ENCODE data around the gene OSBP2.
"Not testable (repeated sequence)": the region's sequence is repeated elsewhere in the genome, so short reads cannot be mapped to it uniquely, and the experiment has no call there.

Gene OSBP2

GRCh38 chr22:30676565-30676964 lies 18.1 kb upstream of the OSBP2 start:
- DNase-seq (ENCODE audit: low spot score) = not testable (repeated sequence)

DNA sequence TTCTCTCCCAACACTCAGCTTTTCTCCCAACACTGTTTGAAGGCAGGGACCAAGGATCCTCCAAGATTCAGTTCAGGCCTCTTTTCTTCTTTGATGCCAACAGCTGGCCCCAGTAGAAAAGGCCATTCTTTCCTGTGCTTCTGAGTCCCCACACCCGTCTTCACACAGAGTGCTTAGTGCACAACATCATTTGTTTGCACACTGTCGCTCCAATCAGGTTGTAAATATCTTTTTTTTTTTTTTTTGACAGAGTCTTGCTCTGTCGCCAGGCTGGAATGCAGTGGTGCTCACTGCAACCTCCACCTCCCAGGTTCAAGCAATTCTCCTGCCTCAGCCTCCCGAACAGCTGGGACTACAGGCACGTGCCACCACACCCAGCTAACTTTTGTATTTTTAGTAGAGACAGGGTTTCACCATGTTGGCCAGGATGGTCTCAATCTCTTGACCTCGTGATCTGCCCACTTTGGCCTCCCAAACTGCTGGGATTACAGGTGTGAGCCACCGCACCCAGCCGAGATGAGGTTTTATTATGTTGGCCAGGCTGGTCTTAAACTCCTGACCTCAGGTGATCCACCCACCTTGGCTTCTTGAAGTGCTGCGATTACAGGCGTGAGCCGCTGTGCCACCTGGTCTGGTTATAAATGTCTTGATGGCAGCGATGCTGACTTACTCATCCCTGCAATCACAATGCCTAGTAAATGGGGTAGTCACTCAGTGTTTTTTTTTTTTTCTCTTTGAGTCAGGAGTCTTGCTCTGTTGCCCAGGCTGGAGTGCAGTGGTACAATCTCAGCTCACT lies 14.6 kb upstream of the OSBP2 start:
- not testable (repeated sequence) for DNase-seq (ENCODE audit: low spot score)

DNA sequence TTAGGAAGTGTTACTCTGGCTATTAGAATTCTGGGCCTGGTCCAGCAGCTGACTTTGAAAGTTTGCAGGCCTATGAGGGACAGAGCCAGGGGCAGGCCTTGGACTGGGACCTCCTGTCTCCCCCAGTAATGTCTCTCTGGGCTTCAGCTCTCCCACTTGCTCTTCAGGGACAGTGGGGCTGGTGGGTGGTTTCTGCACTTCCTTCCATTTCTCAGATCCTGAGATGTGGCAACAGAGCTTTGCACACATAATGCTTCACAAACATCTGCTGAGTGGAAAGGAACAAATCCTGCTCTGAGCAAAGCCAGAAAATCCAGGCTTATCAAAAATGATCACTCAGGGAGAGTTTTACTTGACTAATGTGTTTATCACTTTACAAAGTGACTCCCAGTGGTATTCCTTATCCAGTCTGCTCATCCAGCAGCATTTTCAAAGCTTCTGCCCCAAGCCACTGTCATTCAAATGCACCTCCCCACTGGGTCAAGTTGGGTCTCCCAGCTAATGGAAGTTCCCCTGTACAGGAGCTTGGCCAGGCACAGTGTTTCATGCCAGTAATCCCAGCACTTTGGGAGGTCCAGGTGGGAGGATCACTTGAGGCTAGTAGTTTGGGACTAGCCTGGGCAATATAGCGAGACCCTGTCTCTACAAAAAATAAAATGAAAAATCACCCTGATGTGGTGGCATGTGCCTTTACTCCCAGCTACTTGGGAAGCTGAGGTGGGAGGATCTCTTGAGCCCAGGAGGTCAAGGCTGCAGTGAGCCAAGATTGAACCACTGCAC lies 13.5 kb upstream of the OSBP2 start:
- no peak for DNase-seq (ENCODE audit: low spot score)

DNA sequence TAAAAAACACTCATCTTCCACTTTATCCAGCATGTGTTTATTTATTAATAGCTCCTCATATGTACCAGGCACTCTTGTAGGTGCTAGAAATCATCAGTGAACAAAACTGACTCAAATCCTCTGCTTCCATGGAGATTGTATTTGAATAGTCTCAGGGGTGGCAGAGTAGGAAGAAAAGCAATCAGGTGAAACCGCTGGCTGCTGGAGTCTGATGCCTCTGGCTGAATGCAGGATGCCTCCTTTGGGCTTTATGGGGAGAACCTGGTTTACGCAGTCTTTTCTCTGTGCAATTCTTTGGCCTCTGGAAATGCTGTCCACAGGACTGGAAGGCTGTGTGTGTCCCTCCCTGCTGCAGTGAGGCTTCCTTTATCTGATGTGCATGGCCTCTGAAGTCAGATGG lies 12.8 kb upstream of the OSBP2 start:
- no peak for DNase-seq (ENCODE audit: low spot score)

- no peak for DNase-seq (ENCODE audit: low spot score)
Observed at GRCh38 chr22:30685178-30685577, 9.5 kb upstream of the OSBP2 start.

DNA sequence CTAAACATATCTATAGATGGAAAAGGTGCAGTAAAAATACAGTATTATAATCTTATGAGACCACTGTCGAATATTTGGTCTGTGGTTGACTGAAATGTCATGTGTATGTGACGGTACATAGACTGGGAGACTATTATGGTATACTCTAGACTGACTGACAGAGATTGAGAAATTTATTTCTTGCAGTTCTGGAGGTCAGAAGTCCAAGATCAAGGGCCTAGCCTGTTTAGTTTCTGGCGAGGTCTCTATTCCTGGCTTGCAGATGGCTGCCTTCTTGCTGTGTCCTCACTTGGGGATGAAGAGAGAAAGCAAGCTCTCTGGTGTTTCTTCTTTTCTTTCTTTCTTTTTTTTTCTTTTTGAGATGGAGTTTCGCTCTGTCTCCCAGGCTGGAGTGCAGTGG lies 7.3 kb upstream of the OSBP2 start:
- no peak for DNase-seq (ENCODE audit: low spot score)

GRCh38 chr22:30689622-30690021 lies 5.1 kb upstream of the OSBP2 start:
- DNase-seq (ENCODE audit: low spot score) = no peak

- DNase-seq (ENCODE audit: low spot score) = no peak
Observed at GRCh38 chr22:30691204-30691603, 3.5 kb upstream of the OSBP2 start.

DNA sequence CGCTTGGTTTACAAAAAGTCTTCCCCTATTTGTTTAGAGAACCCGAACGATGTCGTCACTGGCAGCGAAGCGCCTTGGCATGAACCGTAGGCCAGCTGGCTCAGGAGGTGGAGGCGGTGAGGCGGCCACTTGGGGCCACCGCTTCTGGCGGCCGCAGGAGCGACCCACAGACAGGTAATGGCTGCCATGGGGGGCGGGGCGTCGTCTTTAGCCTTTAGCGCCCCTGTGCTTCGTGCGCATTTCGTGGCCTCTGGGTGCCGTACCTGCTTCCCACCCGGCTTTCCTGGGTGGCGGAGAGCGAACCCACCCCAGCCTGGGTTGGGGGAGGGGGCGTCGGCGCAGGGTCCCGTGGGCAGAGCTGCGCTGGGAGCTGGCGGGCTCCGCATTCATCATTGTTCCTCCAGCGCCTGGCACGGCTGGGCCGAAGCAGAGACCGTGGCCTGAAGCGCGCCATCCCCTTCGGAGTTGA lies 469 bp upstream of the OSBP2 start:
- peak; percentile 68 for DNase-seq (ENCODE audit: low spot score)

- no peak for DNase-seq (ENCODE audit: low spot score)
Observed at GRCh38 chr22:30695351-30695851, 727 bp downstream of the OSBP2 start.

DNA sequence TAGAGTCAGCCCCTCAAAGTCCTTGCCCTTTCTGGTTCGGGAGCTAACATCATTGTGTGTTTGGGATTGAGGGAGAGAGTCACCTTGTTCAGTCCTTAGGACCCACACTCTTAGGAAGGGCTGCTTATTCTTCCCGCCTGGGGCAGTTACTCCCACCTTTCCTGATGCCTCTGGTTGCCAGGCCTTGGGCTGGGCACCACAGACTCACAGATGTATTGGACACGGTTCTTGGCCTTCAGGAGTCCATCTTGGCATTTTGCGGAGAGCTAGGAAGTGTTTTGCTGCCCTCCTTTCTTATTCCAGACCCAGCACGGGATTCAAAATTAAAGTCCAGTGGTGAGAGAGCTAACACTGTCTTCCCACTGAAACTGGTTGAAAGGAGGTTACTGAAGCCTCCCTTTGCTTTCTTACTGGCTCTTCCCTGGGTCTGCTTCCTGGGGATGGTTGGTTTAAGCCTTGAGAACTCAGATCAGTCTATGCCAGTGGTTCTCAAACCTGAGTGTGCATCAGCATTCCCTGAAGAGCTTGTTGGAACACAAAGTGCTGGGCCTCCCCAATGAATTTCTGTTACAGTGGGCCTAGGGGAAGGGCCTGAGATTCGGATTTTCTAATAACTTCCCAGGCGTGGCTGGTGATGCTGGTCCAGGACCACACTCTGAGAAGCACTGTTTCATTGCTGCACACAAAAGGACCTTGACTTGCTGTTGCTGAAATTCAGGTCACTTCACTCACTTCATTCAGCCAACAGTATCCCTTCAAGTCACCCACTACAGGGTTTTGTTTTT lies 1.4 kb downstream of the OSBP2 start:
- DNase-seq (ENCODE audit: low spot score) = no peak

- DNase-seq (ENCODE audit: low spot score) = no peak
Observed at GRCh38 chr22:30697975-30698374, 3.3 kb downstream of the OSBP2 start.

- no peak for DNase-seq (ENCODE audit: low spot score)
Observed at GRCh38 chr22:30701872-30702271, 7.2 kb downstream of the OSBP2 start.

GRCh38 chr22:30702856-30703255 lies 8.2 kb downstream of the OSBP2 start:
- DNase-seq (ENCODE audit: low spot score) = no peak

GRCh38 chr22:30704978-30705377 lies 10.3 kb downstream of the OSBP2 start:
- no peak for DNase-seq (ENCODE audit: low spot score)

DNA sequence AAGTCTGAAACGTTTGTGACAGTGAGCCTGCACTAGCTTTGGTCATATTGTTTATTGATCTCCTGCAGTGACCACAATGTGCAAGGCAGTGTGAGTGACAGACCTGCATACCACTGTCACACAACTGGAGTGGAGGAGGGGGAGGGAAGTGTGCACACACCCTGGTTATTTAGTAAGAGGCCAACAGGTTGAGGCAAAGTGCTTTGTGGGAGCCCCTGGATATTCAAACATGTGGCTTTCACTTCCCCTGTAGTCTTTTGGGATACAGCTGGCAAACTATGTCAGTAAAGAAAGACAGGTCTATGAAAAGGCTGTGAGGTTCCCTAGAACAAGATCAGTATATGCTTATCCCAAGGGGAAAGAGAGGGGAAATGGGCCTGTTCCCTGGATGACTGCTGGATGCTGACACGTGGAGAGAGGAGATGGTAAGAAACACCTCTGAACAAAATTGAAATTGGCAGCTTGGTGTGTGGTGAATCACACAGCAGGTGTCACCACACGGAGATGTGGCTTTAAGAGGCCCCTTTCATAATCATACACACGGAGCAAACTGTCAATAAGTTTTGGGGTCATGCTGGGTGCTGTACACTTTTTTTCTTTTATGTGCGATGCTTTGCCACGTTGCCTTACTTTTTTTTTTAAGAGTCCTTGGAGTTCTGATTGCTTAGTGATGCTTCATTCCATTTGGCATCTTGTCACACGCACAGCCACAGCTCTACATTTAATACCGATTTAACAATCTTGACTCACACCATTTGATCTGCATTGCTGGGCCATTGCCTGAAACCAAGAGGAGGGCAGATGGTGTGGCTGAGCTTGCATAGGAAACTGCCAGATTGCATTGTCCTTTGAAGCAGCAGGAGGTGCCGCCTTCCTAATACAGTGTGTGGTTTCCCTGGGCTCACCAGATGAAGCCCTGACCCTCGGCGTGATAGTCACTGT lies 11.3 kb downstream of the OSBP2 start:
- no peak for DNase-seq (ENCODE audit: low spot score)

- not testable (repeated sequence) for DNase-seq (ENCODE audit: low spot score)
Observed at GRCh38 chr22:30709980-30710379, 15.3 kb downstream of the OSBP2 start.

GRCh38 chr22:30712094-30712493 lies 17.4 kb downstream of the OSBP2 start:
- DNase-seq (ENCODE audit: low spot score) = no peak

- DNase-seq (ENCODE audit: low spot score) = no peak
Observed at GRCh38 chr22:30714062-30714461, 19.4 kb downstream of the OSBP2 start.

DNA sequence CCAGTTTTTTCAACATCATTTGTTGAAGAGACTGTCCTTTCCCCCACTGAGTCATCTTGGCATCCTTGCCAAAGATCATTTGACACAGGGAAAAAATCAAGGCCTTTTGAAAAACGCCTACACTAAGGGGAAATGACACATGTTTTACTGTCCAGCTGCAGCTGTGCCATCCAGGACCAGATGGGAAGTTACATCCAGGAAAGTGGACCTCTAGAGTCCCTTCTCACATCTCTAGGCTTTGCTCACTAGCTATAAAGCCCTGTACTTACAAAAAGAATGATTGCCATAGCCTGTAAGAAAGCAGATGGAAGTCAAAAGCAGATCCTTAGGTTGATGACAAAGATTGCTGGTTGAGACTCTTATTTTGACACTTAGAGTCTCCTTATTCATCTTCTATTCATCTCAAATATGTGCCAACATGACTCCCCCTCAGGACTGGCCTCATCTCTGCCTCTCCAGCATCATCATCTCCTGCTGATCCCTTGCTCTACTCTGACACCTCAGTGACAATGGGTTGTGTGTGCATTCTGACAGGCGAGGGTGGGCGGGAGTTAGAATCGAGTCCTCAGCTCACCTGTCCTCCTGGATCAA lies 22.8 kb downstream of the OSBP2 start:
- no peak for DNase-seq (ENCODE audit: low spot score)

GRCh38 chr22:30717952-30718351 lies 23.3 kb downstream of the OSBP2 start:
- DNase-seq (ENCODE audit: low spot score) = no peak

Data from left forelimb (tissue), 1 donor.